ENCODE measurements around the gene DNM2.

DNM2 gene

GRCh38 chr19:10748195-10748926, 30.5 kb downstream of the DNM2 start:
- Histone ChIP-seq H3K9me3 (ENCODE audit: low read depth, low read length) (no peaks in the 10 kb centered on the region), H3K4me3 (no peak overlapping the region), H3K27ac (no peak overlapping the region), H3K36me3 (ENCODE audit: insufficient read depth, low read length) (no peaks in the 10 kb centered on the region), H3K9ac (ENCODE audit: insufficient read length) (no peak overlapping the region)
- TF ChIP-seq POLR2AphosphoS5 (IDR thresholded peaks at IDR 0.05; ENCODE audit: borderline replicate concordance, low read depth, low read length) (no peak), FOXP2 (optimal IDR thresholded peaks at IDR 0.05; ENCODE audit: control extremely low read depth, extremely low read length, insufficient read depth) (no peak), EZH2 (IDR thresholded peaks at IDR 0.05) (no peak)
- no peak for DNase-seq (ENCODE audit: low read depth, low spot score)

- Histone ChIP-seq H3K27ac (no peak overlapping the region), H3K36me3 (ENCODE audit: insufficient read depth, low read length) (no peaks in the 10 kb centered on the region), H3K9ac (ENCODE audit: insufficient read length) (no peak overlapping the region), H3K4me3 (no peak overlapping the region), H3K9me3 (ENCODE audit: low read depth, low read length) (no peaks in the 10 kb centered on the region)
- no peak for DNase-seq (ENCODE audit: low read depth, low spot score)
- no peak for TF ChIP-seq POLR2AphosphoS5 (IDR thresholded peaks at IDR 0.05; ENCODE audit: borderline replicate concordance, low read depth, low read length)
- TF ChIP-seq FOXP2 (optimal IDR thresholded peaks at IDR 0.05; ENCODE audit: control extremely low read depth, extremely low read length, insufficient read depth) = no peak
- TF ChIP-seq EZH2 (IDR thresholded peaks at IDR 0.05) = no peak
Measured at GRCh38 chr19:10748927-10749434, 31.1 kb downstream of the DNM2 start.

- H3K27ac ChIP-seq = no peak overlapping the region
- no peak for TF ChIP-seq POLR2AphosphoS5 (IDR thresholded peaks at IDR 0.05; ENCODE audit: borderline replicate concordance, low read depth, low read length)
- no peak for TF ChIP-seq EZH2 (IDR thresholded peaks at IDR 0.05)
- TF ChIP-seq FOXP2 (optimal IDR thresholded peaks at IDR 0.05; ENCODE audit: control extremely low read depth, extremely low read length, insufficient read depth) = no peak
- H3K9me3 ChIP-seq (ENCODE audit: low read depth, low read length) = no peaks in the 10 kb centered on the region
- no peak for DNase-seq (ENCODE audit: low read depth, low spot score)
- no peak overlapping the region for H3K4me3 ChIP-seq
- no peak overlapping the region for H3K9ac ChIP-seq (ENCODE audit: insufficient read length)
- H3K36me3 ChIP-seq (ENCODE audit: insufficient read depth, low read length) = no peaks in the 10 kb centered on the region
Measured at GRCh38 chr19:10749435-10750384, 31.8 kb downstream of the DNM2 start.

GRCh38 chr19:10751109-10751953, 33.5 kb downstream of the DNM2 start:
- Histone ChIP-seq H3K36me3 (ENCODE audit: insufficient read depth, low read length) (no peaks in the 10 kb centered on the region), H3K27ac (no peak overlapping the region), H3K9ac (ENCODE audit: insufficient read length) (no peak overlapping the region), H3K9me3 (ENCODE audit: low read depth, low read length) (no peaks in the 10 kb centered on the region), H3K4me3 (no peak overlapping the region)
- TF ChIP-seq EZH2 (IDR thresholded peaks at IDR 0.05) = no peak
- no peak for TF ChIP-seq POLR2AphosphoS5 (IDR thresholded peaks at IDR 0.05; ENCODE audit: borderline replicate concordance, low read depth, low read length)
- no peak for TF ChIP-seq FOXP2 (optimal IDR thresholded peaks at IDR 0.05; ENCODE audit: control extremely low read depth, extremely low read length, insufficient read depth)
- no peak for DNase-seq (ENCODE audit: low read depth, low spot score)

- Histone ChIP-seq H3K9ac (ENCODE audit: insufficient read length) (no peak overlapping the region), H3K9me3 (ENCODE audit: low read depth, low read length) (no peaks in the 10 kb centered on the region), H3K4me3 (no peak overlapping the region), H3K27ac (no peak overlapping the region; the same call in 1 of the 2 replicates), H3K36me3 (ENCODE audit: insufficient read depth, low read length) (no peaks in the 10 kb centered on the region)
- TF ChIP-seq EZH2 (IDR thresholded peaks at IDR 0.05) (no peak), FOXP2 (optimal IDR thresholded peaks at IDR 0.05; ENCODE audit: control extremely low read depth, extremely low read length, insufficient read depth) (no peak), POLR2AphosphoS5 (IDR thresholded peaks at IDR 0.05; ENCODE audit: borderline replicate concordance, low read depth, low read length) (no peak)
- DNase-seq (ENCODE audit: low read depth, low spot score) = no peak
Measured at GRCh38 chr19:10752237-10752912, 34.5 kb downstream of the DNM2 start.

- Histone ChIP-seq H3K27ac (no peak overlapping the region), H3K4me3 (no peak overlapping the region), H3K9ac (ENCODE audit: insufficient read length) (no peak overlapping the region), H3K36me3 (ENCODE audit: insufficient read depth, low read length) (no peaks in the 10 kb centered on the region), H3K9me3 (ENCODE audit: low read depth, low read length) (no peaks in the 10 kb centered on the region)
- DNase-seq (ENCODE audit: low read depth, low spot score) = no peak
- no peak for TF ChIP-seq EZH2 (IDR thresholded peaks at IDR 0.05)
- TF ChIP-seq POLR2AphosphoS5 (IDR thresholded peaks at IDR 0.05; ENCODE audit: borderline replicate concordance, low read depth, low read length) = no peak
- no peak for TF ChIP-seq FOXP2 (optimal IDR thresholded peaks at IDR 0.05; ENCODE audit: control extremely low read depth, extremely low read length, insufficient read depth)
Measured at GRCh38 chr19:10752913-10753704, 35.2 kb downstream of the DNM2 start.

GRCh38 chr19:10756371-10756770, 38.5 kb downstream of the DNM2 start:
- no peak for TF ChIP-seq POLR2AphosphoS5 (IDR thresholded peaks at IDR 0.05; ENCODE audit: borderline replicate concordance, low read depth, low read length)
- no peak for TF ChIP-seq EZH2 (IDR thresholded peaks at IDR 0.05)
- TF ChIP-seq FOXP2 (optimal IDR thresholded peaks at IDR 0.05; ENCODE audit: control extremely low read depth, extremely low read length, insufficient read depth) = no peak
- Histone ChIP-seq H3K9me3 (ENCODE audit: low read depth, low read length) (no peaks in the 10 kb centered on the region), H3K27ac (no peak overlapping the region), H3K4me3 (no peak overlapping the region), H3K9ac (ENCODE audit: insufficient read length) (no peak overlapping the region), H3K36me3 (ENCODE audit: insufficient read depth, low read length) (peaks cover 2% of the 10 kb centered on the region)
- no peak for DNase-seq (ENCODE audit: low read depth, low spot score)
